ENCODE measurements around the gene GRWD1. TPM values are rescaled to one million over a fixed set of nuclear protein-coding genes. Genes with fewer than 3 reads are reported as not detected.

The GRWD1 gene
- total RNA-seq, 1 experiment from 2014 or later, result 56.7 TPM

- H3K9me3 ChIP-seq (ENCODE audit: control insufficient read depth, insufficient read depth, low read depth, low read length), result no peaks in the 10 kb centered on the region
- H3K4me1 ChIP-seq (ENCODE audit: control insufficient read depth, insufficient read depth, low read length), result no peaks in the 10 kb centered on the region
- peak; percentile 64 for ATAC-seq
- CTCF ChIA-PET, result no interaction called here
- no peak for DNase-seq (ENCODE audit: low read depth, low spot score)
- no peaks in the 10 kb centered on the region for H3K36me3 ChIP-seq (ENCODE audit: control insufficient read depth, insufficient read depth, low read length)
- in situ Hi-C loops (cut with HindIII; ENCODE audit: low pct_unique_long_range_greater_than_20kb, low sequenced_read_pairs), result no loop called here
- no peak for TF ChIP-seq TCF7L2 (IDR thresholded peaks at IDR 0.05; ENCODE audit: low read depth, low read length)
- no peak for TF ChIP-seq SIN3A (IDR thresholded peaks at IDR 0.05; ENCODE audit: borderline replicate concordance, insufficient read depth, low read depth, low read length)
- TF ChIP-seq POLR2AphosphoS5 (IDR thresholded peaks at IDR 0.05; ENCODE audit: low read depth, low read length), result no peak
- no peak for TF ChIP-seq CTCF (IDR thresholded peaks at IDR 0.05)
- no peak for TF ChIP-seq REST (IDR thresholded peaks at IDR 0.05; ENCODE audit: insufficient read depth in 1 of 2, low read depth in 2 of 2, low read length in 1 of 2)
- no peak overlapping the region for H3K27ac ChIP-seq (ENCODE audit: low read length)
- no peak overlapping the region for H3K4me3 ChIP-seq (ENCODE audit: low read depth in 2 of 2, low read length in 2 of 2)
- POLR2A ChIA-PET, result no interaction called here
- BruUV-seq (replicated peaks), result no TSS peak
- intact Hi-C loops (cut with micrococcal nuclease; ENCODE audit: unreplicated experiment), result no loop called here
- H3K27me3 ChIP-seq (ENCODE audit: control insufficient read depth, insufficient read depth, low read length), result no peaks in the 10 kb centered on the region
Observed at GRCh38 chr19:48415395-48415794, 30.4 kb upstream of the GRWD1 start.

- in situ Hi-C loops (cut with HindIII; ENCODE audit: low pct_unique_long_range_greater_than_20kb, low sequenced_read_pairs), result no loop called here
- DNase-seq (ENCODE audit: low read depth, low spot score) (no peak), ATAC-seq (no peak)
- BruUV-seq (replicated peaks), result no TSS peak
- no peaks in the 10 kb centered on the region for H3K27me3 ChIP-seq (ENCODE audit: control insufficient read depth, insufficient read depth, low read length)
- TF ChIP-seq SIN3A (IDR thresholded peaks at IDR 0.05; ENCODE audit: borderline replicate concordance, insufficient read depth, low read depth, low read length) (no peak), TCF7L2 (IDR thresholded peaks at IDR 0.05; ENCODE audit: low read depth, low read length) (no peak), CTCF (IDR thresholded peaks at IDR 0.05) (no peak)
- H3K4me3 ChIP-seq (ENCODE audit: low read depth in 2 of 2, low read length in 2 of 2), result no peak overlapping the region
- no peaks in the 10 kb centered on the region for H3K9me3 ChIP-seq (ENCODE audit: control insufficient read depth, insufficient read depth, low read depth, low read length)
- no peaks in the 10 kb centered on the region for H3K36me3 ChIP-seq (ENCODE audit: control insufficient read depth, insufficient read depth, low read length)
- no peak overlapping the region for H3K27ac ChIP-seq (ENCODE audit: low read length)
- ChIA-PET CTCF (no interaction called here), POLR2A (no interaction called here)
- no peaks in the 10 kb centered on the region for H3K4me1 ChIP-seq (ENCODE audit: control insufficient read depth, insufficient read depth, low read length)
- intact Hi-C loops (cut with micrococcal nuclease; ENCODE audit: unreplicated experiment), result no loop called here
Observed at GRCh38 chr19:48415806-48416221, 30.0 kb upstream of the GRWD1 start.
